KMS-11 (cell line): Measurements from ENCODE around the gene CYB561D2.

Source experiments
- H2AFZ ChIP-seq: fragments of 200-600 bp; sonication (generic); 2 replicates; pipeline ENCODE4 v1.6.1; 2016; ENCODE audit warnings: antibody characterized with exemption, mixed run types, low read depth
- H3K27ac ChIP-seq: fragments of 200-600 bp; sonication (generic); 2 replicates; pipeline ENCODE4 v1.6.1; 2016; ENCODE audit warnings: mild to moderate bottlenecking, mixed run types
- H3K27me3 ChIP-seq: fragments of 200-600 bp; sonication (generic); 2 replicates; pipeline ENCODE4 v1.6.1; 2017; ENCODE audit warnings: mild to moderate bottlenecking, low read depth, mixed run types, moderate library complexity; ENCODE audit not compliant: insufficient read depth
- H3K36me3 ChIP-seq: fragments of 200-600 bp; sonication (generic); 2 replicates; pipeline ENCODE4 v1.6.1; 2017; ENCODE audit warnings: mild to moderate bottlenecking, mixed run types; ENCODE audit not compliant: insufficient read depth
- H3K4me1 ChIP-seq: fragments of 200-600 bp; sonication (generic); 2 replicates; pipeline ENCODE4 v1.6.1; 2016; ENCODE audit warnings: mild to moderate bottlenecking, low read depth, mixed run types; ENCODE audit not compliant: poor library complexity, severe bottlenecking
- H3K4me2 ChIP-seq: fragments of 200-600 bp; sonication (generic); 2 replicates; pipeline ENCODE4 v1.7.0; 2016; ENCODE audit warnings: mild to moderate bottlenecking, mixed run types
- H3K4me3 ChIP-seq: fragments of 200-600 bp; sonication (generic); IDR thresholded peaks from 2 replicates; pipeline ENCODE4 v1.6.1; 2017; ENCODE audit warnings: low read depth, low read length, mixed read lengths; ENCODE audit not compliant: insufficient read depth
- H3K79me2 ChIP-seq: fragments of 200-600 bp; sonication (generic); 2 replicates; pipeline ENCODE4 v1.6.1; 2016; ENCODE audit warnings: low read depth, mixed run types; ENCODE audit not compliant: insufficient read depth
- H3K9ac ChIP-seq: fragments of 200-600 bp; sonication (generic); 2 replicates; pipeline ENCODE4 v1.6.1; 2016; ENCODE audit warnings: mild to moderate bottlenecking, mixed run types
- H4K20me1 ChIP-seq: fragments of 200-600 bp; sonication (generic); 2 replicates; pipeline ENCODE4 v1.6.1; 2016; ENCODE audit warnings: mild to moderate bottlenecking, mixed run types; ENCODE audit not compliant: insufficient read depth
- TF ChIP-seq, protein P1 (sequence below): fragments of 200-600 bp; sonication (generic); conservative IDR thresholded peaks from 2 replicates; pipeline ENCODE4 v1.6.1; 2017; ENCODE audit warnings: low read depth, mild to moderate bottlenecking, antibody characterized with exemption, low read length, moderate library complexity, mixed read lengths

The CYB561D2 gene

DNA sequence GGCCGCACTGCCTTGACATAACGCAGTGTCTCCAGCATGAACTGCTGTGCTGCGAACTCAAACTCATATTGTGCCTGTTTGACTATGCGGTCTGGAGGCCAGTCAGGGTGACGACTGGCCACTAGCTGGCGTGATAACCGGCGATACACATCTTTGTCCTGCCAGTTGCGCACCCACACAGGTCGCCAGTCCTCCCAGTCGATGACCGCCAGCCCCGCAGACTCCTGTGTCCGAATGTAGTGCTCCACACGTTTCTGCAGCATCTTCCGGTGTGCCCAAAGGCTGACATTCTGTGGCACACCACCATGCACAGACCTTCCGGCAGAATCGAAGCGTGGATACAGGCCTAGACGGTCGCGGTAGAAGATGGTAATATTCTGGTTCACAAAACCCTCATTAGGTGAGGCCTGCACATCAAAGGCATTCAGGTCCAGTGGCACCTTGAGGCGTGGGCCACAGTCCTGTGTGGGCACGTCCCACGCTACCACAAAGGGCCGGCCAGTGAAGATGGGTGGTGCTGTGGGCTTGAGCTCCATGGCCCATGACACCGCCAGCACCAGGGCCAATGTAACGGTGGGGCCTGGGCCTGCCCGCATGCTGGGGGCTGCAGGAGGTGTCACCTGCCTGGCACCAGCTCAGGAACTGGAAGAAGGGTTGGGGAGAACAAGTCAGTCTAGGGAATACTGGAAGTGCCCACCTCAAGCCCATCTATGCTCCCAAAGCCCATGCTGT is 30.6 kb upstream of the CYB561D2 start:
- Histone ChIP-seq H2AFZ (no peak overlapping the region), H3K4me3 (no peak overlapping the region), H3K4me2 (peak overlapping the region; percentile 78), H3K79me2 (no peaks in the 10 kb centered on the region), H3K4me1 (peaks cover 4% of the 10 kb centered on the region), H4K20me1 (no peaks in the 10 kb centered on the region), H3K9ac (peak overlapping the region; percentile 78; the same call in 1 of the 2 replicates), H3K27ac (no peak overlapping the region; the same call in 1 of the 2 replicates), H3K27me3 (no peaks in the 10 kb centered on the region), H3K36me3 (no peaks in the 10 kb centered on the region)
- TF ChIP-seq, protein P1, sequence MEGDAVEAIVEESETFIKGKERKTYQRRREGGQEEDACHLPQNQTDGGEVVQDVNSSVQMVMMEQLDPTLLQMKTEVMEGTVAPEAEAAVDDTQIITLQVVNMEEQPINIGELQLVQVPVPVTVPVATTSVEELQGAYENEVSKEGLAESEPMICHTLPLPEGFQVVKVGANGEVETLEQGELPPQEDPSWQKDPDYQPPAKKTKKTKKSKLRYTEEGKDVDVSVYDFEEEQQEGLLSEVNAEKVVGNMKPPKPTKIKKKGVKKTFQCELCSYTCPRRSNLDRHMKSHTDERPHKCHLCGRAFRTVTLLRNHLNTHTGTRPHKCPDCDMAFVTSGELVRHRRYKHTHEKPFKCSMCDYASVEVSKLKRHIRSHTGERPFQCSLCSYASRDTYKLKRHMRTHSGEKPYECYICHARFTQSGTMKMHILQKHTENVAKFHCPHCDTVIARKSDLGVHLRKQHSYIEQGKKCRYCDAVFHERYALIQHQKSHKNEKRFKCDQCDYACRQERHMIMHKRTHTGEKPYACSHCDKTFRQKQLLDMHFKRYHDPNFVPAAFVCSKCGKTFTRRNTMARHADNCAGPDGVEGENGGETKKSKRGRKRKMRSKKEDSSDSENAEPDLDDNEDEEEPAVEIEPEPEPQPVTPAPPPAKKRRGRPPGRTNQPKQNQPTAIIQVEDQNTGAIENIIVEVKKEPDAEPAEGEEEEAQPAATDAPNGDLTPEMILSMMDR: no peak

DNA sequence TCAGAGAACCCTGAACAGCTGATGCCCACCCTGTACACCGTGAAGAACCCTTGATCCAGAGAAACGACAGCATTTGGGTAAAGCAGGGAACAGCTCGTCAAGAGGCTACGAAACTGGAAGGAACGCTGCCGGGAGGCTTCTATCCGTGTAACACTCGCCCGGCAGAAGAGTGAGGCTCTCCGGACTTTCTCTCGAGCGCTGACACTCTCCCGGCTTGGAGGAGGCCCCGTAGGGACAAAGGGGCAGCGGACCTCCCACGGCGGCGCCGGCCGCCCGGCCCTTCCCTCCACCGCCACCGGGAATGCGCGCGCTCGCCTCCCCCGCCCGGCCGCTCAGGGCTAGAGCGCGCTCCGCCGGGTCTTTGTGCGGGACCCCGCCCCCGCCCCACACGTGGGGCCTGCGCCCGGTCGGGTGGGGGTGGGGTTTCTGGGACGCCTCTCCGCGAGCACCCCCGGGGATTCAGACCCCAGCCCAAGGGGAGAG is 29.8 kb upstream of the CYB561D2 start:
- H3K79me2 ChIP-seq: no peaks in the 10 kb centered on the region
- H3K27me3 ChIP-seq: no peaks in the 10 kb centered on the region
- H3K4me2 ChIP-seq: peak overlapping the region; percentile 78
- TF ChIP-seq, protein P1: no peak
- H3K4me3 ChIP-seq: no peak overlapping the region
- peaks cover 4% of the 10 kb centered on the region for H3K4me1 ChIP-seq
- H3K27ac ChIP-seq: peak overlapping the region; percentile 68; the same call in 1 of the 2 replicates
- no peaks in the 10 kb centered on the region for H3K36me3 ChIP-seq
- peak overlapping the region; percentile 78 for H3K9ac ChIP-seq
- peak overlapping the region; percentile 71 for H2AFZ ChIP-seq
- H4K20me1 ChIP-seq: no peaks in the 10 kb centered on the region

DNA sequence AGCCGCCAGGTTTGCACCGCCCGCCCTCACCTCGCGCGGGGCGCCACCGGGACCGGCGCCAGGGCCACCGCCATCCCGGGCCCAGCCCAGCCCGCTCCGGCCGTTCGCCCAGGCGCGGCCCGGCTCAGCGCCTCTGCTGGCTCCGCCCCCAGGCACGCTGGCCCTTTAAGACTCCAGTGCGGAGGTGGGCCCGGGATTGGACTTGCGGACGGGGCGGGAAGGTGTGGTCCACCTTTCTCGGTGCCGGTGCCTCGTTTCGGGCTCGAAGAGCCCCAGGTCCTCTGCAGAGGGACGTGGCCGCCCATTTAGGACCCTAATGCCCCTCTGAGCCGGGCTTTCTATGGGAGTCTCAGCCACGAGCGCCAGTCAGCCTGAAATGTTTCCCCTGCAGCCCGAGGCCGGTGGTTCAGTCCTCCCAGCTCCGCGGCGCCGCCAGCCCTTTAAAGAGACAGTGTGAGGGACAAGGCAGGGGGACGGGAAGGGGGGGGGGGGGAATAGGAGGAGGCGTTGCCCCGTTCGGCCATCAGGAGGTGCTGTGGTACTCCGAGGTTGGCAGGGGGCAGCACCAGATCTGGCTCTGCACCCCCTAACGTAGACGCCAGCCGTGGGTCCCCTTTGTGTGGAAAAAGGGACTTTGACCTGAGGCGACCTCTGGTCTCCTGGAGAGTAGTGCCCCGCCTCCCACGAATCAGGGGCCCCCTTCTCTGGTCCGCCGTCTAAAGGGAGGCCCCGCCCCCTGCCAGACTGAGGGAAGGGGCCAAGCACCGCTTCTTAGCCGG is 29.1 kb upstream of the CYB561D2 start:
- Histone ChIP-seq H2AFZ (peak overlapping the region; percentile 71), H3K4me3 (no peak overlapping the region), H3K27ac (peak overlapping the region; percentile 68), H3K4me2 (peak overlapping the region; percentile 44; the same call in 1 of the 2 replicates), H3K4me1 (peaks cover 4% of the 10 kb centered on the region), H4K20me1 (no peaks in the 10 kb centered on the region), H3K36me3 (no peaks in the 10 kb centered on the region), H3K79me2 (no peaks in the 10 kb centered on the region), H3K27me3 (no peaks in the 10 kb centered on the region), H3K9ac (peak overlapping the region; percentile 78)
- TF ChIP-seq, protein P1: peak; percentile 64

DNA sequence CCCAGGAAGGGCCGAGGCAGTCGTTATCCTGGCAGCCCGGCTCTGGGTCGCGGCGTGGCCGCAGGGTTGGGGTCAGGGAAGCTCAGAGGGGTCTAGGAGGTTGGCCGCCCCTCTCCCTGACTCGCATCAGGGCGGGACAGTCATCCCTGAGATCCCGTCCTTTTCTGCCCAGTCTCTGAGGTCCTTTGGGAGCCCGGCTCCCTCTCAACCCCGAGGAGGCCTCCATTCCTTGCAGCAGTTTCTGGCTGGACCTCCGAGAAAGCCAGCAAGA is 28.6 kb upstream of the CYB561D2 start:
- no peak overlapping the region for H3K4me3 ChIP-seq
- TF ChIP-seq, protein P1: peak; percentile 27; the same call in 1 of the 2 replicates
- H3K4me2 ChIP-seq: 0 out of 2 replicates have a peak overlapping the region, but pooled peaks have one; percentile 13
- no peak overlapping the region for H3K9ac ChIP-seq
- no peak overlapping the region for H3K27ac ChIP-seq
- H3K36me3 ChIP-seq: no peaks in the 10 kb centered on the region
- no peaks in the 10 kb centered on the region for H3K27me3 ChIP-seq
- H3K79me2 ChIP-seq: no peaks in the 10 kb centered on the region; the same call in 1 of the 2 replicates
- peak overlapping the region; percentile 71 for H2AFZ ChIP-seq
- no peaks in the 10 kb centered on the region for H4K20me1 ChIP-seq
- H3K4me1 ChIP-seq: peaks cover 4% of the 10 kb centered on the region
